ENCODE results near the gene TOR2A.

The TOR2A gene

DNA sequence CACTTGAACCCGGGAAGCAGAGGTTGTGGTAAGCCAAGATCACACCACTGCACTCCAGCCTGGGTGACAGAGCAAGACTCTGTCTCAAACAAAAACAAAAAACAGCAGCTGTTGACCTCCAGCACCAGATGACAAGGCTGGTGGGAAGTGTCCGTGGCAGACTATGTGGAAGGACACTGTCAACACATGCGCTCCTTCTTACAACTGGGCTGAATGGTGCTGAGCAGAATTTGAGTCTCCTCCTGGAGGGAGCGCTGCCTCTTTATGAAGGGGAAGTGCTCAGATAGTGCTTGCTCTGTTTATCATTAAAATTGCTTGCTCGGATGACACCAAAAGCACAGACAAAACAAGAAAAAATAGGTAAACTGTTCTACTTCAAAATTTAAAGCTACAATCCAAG, 37.5 kb downstream of the TOR2A start:
- no peak for DNase-seq

DNA sequence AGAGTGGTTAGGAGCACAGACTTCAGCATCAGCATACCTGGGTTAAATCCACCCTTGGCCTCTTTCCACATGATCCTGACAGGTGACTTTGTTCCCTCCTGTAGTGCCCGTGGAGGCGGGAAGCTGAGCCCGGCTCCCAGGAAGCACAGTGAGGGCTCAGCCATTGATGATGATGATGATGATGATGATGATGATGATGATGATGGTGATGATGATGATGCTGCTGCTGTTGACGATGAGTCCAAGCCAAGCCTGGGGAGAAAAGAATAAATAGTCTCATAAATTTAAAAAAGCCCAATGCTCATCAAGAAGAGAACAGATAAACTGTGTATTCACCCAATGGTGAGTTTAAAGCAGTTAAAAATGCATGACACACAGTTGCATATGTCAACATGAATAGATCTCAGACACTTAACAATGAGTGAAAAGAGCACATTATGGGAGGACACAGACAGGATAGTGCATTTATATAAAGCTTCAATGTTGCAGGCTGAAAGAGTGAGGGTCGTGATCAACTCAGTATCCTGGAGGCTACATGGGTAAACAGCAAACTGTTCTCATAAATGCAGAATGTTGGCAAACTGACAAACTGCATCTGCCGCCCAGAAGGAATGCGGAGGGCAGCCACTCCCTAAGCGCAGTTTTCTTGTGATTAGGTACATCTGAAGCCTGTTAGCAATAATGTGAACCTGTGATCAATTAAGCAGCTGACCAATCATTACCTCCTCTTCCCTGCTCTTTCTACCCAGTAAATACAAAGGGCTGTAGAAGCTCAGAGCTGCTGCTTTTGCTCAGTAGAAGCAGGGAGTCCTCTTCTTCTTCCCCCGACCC, 40.0 kb downstream of the TOR2A start:
- no peak for DNase-seq

DNA sequence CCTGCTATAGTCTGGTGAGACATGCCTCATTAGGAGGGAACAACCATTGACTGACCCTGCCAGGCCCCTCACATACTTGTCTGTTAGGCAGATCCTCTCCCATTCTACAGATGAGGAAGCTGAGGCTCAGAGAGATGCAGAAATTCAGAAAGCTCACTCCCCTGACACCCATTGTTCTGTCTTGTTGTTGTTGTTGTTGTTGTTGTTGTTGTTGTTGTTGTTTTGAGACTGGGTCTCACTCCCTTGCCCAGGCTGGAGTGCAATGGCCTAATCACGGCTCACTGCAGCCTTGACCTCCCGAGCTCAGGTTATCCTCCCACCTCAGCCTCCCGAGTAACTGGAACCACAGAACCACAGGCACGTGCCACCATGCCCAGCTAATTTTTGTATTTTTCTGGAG, 41.4 kb downstream of the TOR2A start:
- DNase-seq: no peak

GRCh38 chr9:127693143-127693542, 42.0 kb downstream of the TOR2A start:
- no peak for DNase-seq

DNA sequence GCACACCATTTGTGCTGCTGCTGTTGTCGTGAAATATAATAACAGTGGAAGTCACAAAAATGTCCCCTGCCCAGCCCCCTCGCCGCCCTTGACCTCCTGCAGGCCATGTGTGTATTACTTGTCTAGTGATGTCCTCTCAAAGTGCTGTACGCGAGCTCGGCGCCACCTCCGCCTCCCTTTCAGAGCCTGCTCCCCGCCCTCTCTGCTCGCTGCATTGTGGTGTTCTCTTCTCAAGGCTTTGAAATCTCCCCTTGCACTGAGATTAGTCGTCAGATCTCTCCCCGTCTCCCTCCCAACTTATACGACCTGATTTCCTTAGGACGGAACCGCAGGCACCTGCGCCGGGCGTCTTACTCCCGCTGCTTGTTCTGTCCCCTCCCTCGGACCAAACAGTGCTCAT, 43.0 kb downstream of the TOR2A start:
- no peak for DNase-seq

- DNase-seq: no peak
Observed at GRCh38 chr9:127690735-127691134, 44.4 kb downstream of the TOR2A start.

DNA sequence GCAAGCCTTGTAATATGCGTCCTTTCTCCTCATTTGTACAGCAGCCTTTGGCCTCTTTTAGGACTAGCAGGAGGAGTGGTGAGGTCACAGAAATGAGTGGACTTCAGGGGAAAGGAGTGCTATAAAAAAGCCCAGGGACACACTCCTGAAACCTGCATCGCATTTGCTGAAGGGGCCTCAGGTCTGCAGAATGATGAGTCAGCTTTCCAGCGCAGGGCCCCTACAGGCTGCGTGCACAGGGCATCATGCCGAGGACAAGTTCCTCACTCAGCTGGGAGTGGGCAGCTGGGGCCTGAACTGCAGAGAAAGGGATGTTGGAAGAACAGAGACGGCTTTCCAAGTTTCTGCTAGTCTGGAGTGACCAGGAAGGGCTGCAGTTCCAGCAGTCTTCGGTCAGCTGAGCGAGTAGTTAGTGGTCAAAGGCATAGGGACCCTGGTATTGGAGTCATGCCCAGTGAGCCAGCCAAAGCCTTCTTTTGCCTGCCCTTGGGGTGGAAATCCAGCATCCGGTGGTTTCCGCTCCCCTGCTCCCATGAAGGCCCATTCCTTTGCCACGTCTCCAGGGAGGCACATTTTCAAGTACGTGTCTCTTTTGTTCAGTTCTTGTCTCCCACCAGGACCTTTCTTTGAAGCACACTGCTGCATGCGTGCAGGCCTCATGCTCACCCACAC, 45.6 kb downstream of the TOR2A start:
- DNase-seq: no peak

DNA sequence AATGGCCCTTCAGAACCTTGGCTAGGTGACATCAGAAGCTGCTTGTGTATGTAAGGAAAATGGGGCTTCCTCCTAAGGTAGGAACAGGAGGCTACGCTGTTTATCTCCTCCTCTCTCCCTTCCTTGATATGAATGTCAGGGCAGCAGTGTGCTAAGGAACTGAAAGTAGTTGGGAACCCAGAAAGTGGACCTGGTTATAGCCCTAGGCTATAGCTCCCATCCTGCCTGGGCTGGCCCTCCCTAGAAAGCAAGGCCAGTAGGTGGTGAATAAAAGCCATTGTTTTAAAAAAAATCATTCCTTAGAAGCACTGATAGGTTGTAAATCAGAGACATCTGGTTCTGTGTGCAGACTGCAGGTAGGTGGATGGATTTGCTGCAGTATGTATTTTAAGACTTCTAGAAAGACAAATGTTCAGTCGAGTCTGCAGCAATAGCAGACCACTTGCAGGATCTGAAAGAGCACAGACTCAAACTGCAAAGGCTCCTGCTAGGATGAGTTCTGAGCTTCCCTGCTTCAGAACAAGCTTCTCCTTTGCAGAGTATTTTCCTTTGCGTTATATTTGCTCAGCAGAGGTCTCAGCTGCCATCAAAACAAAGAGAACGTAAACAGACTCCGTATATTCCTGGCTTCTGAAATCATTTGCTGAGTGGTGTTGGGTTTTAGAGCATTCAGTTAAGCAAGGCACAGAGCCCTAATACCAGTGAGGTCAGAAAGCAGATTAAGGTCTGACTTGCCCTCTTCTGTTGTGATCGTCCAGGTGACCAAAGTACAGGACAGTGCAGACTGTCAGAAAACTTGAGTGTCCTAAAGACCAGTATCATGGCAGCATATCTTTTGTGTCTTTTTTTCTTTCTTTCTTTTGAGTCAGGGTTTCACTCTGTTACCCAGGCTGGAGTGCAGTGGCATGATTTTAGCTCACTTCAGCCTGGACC, 48.4 kb downstream of the TOR2A start:
- DNase-seq: no peak

GRCh38 chr9:127684576-127684975, 50.5 kb downstream of the TOR2A start:
- DNase-seq: no peak

- no peak for DNase-seq
Observed at GRCh38 chr9:127683723-127684122, 51.4 kb downstream of the TOR2A start.

DNA sequence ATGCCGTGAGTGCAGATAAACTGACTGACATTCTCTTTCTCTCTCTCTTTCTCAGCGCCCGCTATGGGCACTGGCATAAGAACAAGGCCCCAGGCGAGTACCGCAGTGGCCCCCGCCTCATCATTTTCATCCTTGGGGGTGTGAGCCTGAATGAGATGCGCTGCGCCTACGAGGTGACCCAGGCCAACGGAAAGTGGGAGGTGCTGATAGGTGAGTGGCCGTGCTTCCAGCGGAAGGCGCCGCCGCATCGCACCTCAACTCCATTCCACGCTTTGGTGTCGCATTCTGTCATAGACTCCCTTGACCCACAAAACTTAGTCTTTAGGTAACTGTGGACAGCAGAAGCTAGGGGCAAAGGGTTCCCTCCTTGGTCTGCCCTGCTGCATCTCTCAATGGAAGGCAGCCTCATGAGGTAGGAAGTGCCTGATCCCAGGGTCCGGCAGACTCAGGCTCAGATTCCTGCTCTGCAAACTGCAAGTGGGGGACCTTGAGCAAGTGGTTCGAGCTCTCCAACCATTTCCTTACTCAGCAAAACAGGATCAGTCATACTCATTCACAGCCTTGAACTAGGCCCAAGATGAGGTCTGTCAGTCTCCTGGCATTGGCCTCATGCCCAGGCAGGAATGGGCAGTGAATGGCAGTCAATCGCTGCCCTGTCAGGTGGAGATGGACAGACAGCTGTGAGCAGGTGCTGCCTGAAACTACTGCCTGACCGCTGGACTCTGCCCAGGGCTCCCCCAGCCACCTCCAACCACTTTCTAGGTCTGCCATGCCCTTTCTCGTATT, 52.5 kb downstream of the TOR2A start:
- DNase-seq: no peak

Data from T-helper 2 cell (primary cell).